Esophagus squamous epithelium (tissue), 5 donors: ENCODE measurements around the gene WFIKKN1. TPM values are rescaled to one million over a fixed set of nuclear protein-coding genes. Genes with fewer than 3 reads are reported as not detected.
A peak's percentile ranks its signal among the peaks of the same experiment; 100 is the strongest.

Experiments
- DNase-seq: peaks from one replicate; lab custom pipeline; 2025; lab: John Stamatoyannopoulos, UW
- H3K27ac ChIP-seq, 4 donors: fragments of 200-600 bp; sonication (generic); one replicate each; pipeline ENCODE4 v1.5.1; 2016 to 2019; ENCODE audit warnings: mild to moderate bottlenecking in 1 of 4
- H3K27me3 ChIP-seq, 4 donors: fragments of 200-600 bp; sonication (generic); 1 replicate in 3 of 4; 2 replicates in 1 of 4; pipeline versions ENCODE4 v1.5.1 to v1.6.0; 2017 to 2021; ENCODE audit warnings: antibody characterized with exemption in 1 of 4
- H3K36me3 ChIP-seq, 3 donors: fragments of 200-600 bp; sonication (generic); one replicate each; pipeline ENCODE4 v1.5.1; 2016 to 2019
- H3K4me1 ChIP-seq, 3 donors: fragments of 200-600 bp; sonication (generic); one replicate each; pipeline ENCODE4 v1.5.1; 2017 to 2019
- H3K4me3 ChIP-seq, 4 donors: fragments of 200-600 bp; sonication (generic); 1 replicate in 3 of 4; 2 replicates in 1 of 4; pipeline ENCODE4 v1.5.1; 2016 to 2019; ENCODE audit warnings: mild to moderate bottlenecking in 2 of 4, moderate library complexity in 1 of 4
- H3K9me3 ChIP-seq, 3 donors: fragments of 200-600 bp; sonication (generic); one replicate each; pipeline ENCODE4 v1.5.1; 2016 to 2019
- POLR2A ChIP-seq, 4 donors: fragments of 450-650 bp; IDR thresholded peaks; one replicate each; pipeline ENCODE4 v1.6.1; 2017; ENCODE audit warnings: antibody characterized with exemption in 4 of 4, mild to moderate bottlenecking in 4 of 4, moderate library complexity in 3 of 4
- WGBS, 2 donors: methylation state at CpG; one replicate each; pipeline ENCODE4 v1.1.5; 2018; 5-methylcytosine and 5-hydroxymethylcytosine counted together
- intact Hi-C: fragments of 100-400 bp; cut with DNase I; formaldehyde crosslinking; loops from one replicate; pipeline ENCODE4 v1.15.0; 2022
- total RNA-seq, 4 donors: library from RNA; depleted of rRNA; stranded (reverse); fragments of >200 nt; gene quantifications; one replicate each; pipeline ENCODE4 v1.1.0, GENCODE V29; 2016
- TF ChIP-seq, protein P1 (sequence below), 6 experiments: fragments of 450-650 bp in 4 of 6; fragments of 200-600 bp in 2 of 6; sonication (generic) in 2 of 6; IDR thresholded peaks; one replicate each; pipeline ENCODE4 v1.5.1; 2016 to 2019; ENCODE audit warnings: antibody characterized with exemption in 6 of 6, mild to moderate bottlenecking in 4 of 6, moderate library complexity in 4 of 6
- donor health status: DM: yes; HTN: yes; CAD: no.

The WFIKKN1 gene
- total RNA-seq, 4 donors from 2014 or later = under 0.01 to 1.8 (median 0.29) TPM

DNA sequence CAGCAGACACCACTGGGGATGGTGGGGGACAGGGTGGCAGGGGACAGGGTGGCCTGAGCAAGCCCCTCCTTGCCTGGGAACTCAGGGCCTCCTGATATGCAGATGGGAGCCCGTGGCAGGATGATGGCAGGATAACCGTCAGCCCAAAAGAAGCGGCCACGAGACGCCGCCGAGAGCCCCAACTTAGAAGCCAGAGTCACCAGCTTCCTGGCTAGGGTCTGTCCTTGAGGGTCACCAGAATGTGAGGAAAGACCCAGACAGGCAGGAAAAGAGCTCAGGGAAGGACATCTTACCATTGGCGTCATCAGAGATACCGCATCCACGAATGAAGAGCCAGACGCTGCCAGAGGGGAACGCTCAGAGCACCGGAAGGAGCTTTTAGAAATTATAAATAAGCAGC is 21.5 kb upstream of the WFIKKN1 start:
- intact Hi-C loops = no loop called here
- Histone ChIP-seq H3K4me1 (peaks cover 11 to 47% (median 12%) of the 10 kb centered on the region in 3 donors), H3K9me3 (no peaks in the 10 kb centered on the region), H3K36me3 (peaks cover 0 to 9% (median 4%) of the 10 kb centered on the region in 3 donors), H3K27ac (no peak overlapping the region), H3K27me3 (no peaks in the 10 kb centered on the region), H3K4me3 (no peak overlapping the region)
- TF ChIP-seq, protein P1, sequence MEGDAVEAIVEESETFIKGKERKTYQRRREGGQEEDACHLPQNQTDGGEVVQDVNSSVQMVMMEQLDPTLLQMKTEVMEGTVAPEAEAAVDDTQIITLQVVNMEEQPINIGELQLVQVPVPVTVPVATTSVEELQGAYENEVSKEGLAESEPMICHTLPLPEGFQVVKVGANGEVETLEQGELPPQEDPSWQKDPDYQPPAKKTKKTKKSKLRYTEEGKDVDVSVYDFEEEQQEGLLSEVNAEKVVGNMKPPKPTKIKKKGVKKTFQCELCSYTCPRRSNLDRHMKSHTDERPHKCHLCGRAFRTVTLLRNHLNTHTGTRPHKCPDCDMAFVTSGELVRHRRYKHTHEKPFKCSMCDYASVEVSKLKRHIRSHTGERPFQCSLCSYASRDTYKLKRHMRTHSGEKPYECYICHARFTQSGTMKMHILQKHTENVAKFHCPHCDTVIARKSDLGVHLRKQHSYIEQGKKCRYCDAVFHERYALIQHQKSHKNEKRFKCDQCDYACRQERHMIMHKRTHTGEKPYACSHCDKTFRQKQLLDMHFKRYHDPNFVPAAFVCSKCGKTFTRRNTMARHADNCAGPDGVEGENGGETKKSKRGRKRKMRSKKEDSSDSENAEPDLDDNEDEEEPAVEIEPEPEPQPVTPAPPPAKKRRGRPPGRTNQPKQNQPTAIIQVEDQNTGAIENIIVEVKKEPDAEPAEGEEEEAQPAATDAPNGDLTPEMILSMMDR (IDR thresholded peaks at IDR 0.05) = no peak
- TF ChIP-seq POLR2A (IDR thresholded peaks at IDR 0.05) = no peak
- DNase-seq = no peak
- WGBS, 2 donors = 88 to 93% methylated on average over 13 of the region's 13 CpGs

DNA sequence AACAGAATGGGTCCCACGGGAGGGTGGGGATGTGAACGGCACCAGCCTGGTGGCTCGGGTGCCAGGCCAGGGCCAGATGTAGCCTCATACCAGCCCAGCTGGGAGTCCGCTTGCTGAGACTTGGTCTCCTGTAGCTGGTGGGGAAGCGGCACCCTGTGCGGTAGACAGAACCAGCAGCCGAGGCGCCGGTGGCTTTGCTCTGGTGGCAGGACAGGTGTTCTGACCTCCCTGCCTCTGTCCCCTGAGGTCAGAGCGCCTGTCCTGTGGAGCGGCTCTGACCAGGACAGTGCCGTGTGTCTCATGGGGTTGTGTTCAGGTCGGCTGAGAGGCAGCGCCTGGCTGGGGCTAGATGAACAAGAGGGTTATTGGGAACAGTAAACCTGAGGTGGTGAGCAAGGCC is 20.8 kb upstream of the WFIKKN1 start:
- no peak for DNase-seq
- TF ChIP-seq POLR2A (IDR thresholded peaks at IDR 0.05) = no peak
- TF ChIP-seq, protein P1 (IDR thresholded peaks at IDR 0.05) = no peak

DNA sequence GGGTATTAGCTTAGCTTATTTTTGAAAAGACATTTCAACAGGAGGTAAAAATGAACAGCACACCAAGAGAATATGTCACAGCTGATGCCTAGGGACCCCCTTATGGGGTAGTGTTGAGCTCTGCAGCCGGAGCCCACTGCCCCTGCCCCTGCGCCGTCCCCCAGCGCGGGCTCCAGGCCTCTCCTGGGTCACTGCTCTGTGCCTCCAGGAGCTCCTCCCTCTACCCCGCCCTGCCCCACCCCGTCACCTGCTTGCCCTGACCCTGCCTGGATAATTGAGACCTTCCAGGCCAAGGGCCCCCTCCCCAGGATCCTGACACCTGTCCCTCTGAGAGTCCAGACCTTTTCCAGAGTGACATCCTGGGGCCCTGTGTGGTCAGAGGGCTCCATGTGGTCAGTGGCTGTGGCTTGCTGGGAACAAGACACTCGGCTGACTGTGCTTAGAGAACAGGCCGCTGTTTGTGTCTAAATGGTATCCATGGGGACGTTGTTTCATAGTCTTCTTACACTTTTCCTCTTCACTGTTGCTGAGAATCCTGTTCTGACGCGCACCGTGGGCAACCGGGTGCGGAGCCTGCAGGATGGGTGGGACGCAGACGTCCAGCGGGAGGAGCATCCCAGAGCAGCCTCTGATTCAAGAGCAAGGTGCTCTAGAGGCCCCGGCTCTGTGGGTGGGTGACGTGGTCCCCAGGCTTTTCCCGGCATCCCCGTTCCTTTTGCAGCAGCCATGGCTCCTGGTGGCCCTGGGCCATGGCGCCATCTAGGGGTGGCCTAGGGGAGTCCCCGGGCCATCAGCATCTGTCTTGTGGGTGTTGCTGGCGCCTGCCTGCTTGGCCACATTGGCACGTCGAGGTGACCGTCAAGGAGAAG is 20.0 kb upstream of the WFIKKN1 start:
- Histone ChIP-seq H3K9me3 (no peaks in the 10 kb centered on the region), H3K4me1 (peaks cover 11 to 47% (median 12%) of the 10 kb centered on the region in 3 donors), H3K36me3 (peaks cover 0 to 23% (median 0%) of the 10 kb centered on the region in 3 donors), H3K4me3 (no peak overlapping the region), H3K27me3 (no peaks in the 10 kb centered on the region), H3K27ac (peak overlapping the region in 2 of 4 donors; percentile 29 to 32)
- no peak for DNase-seq
- intact Hi-C loops = no loop called here
- TF ChIP-seq, protein P1 (IDR thresholded peaks at IDR 0.05) = peak; percentile 62 to 86 (median 71)
- TF ChIP-seq POLR2A (IDR thresholded peaks at IDR 0.05) = no peak
- WGBS, 2 donors = 37 to 47% methylated on average over 4 to 15 of the region's 28 CpGs

More for the DNA sequence above, 20.8 kb upstream of the WFIKKN1 start:
- H3K4me1 ChIP-seq = peaks cover 11 to 47% (median 12%) of the 10 kb centered on the region in 3 donors
- H3K27me3 ChIP-seq = no peaks in the 10 kb centered on the region
- H3K4me3 ChIP-seq = no peak overlapping the region
- peaks cover 0 to 15% (median under 1%) of the 10 kb centered on the region in 3 donors for H3K36me3 ChIP-seq
- 86 to 89% methylated on average over 7 to 9 of the region's 14 CpGs for whole genome bisulfite sequencing, 2 donors
- intact Hi-C loops = no loop called here
- no peak overlapping the region for H3K27ac ChIP-seq
- H3K9me3 ChIP-seq = no peaks in the 10 kb centered on the region

DNA sequence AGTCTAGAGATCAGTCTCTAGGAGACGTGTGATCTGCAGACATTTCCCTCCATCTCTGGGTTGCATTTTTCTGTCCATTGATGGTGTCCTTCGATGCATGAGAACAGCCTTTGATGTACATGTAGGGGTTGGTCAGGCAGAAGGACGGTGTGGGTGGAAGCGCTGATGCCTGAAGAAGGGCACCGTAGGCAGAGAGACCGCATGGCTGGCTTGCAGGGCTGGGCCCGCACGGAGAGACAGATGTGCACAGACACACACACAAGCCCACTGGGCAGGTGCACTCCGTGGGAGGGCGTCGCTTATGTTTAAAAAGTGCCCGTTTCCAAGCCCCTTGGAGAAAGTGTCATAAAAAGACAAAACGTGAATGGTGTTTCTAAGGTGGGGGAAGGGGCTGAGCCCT is 15.7 kb upstream of the WFIKKN1 start:
- H3K9me3 ChIP-seq = no peaks in the 10 kb centered on the region
- peaks cover 8 to 23% (median 11%) of the 10 kb centered on the region in 3 donors for H3K4me1 ChIP-seq
- H3K27ac ChIP-seq = no peak overlapping the region
- no peak for TF ChIP-seq POLR2A (IDR thresholded peaks at IDR 0.05)
- TF ChIP-seq, protein P1 (IDR thresholded peaks at IDR 0.05) = no peak
- H3K4me3 ChIP-seq = no peak overlapping the region
- 77 to 87% methylated on average over 4 to 9 of the region's 13 CpGs for WGBS, 2 donors
- no peaks in the 10 kb centered on the region for H3K27me3 ChIP-seq
- no peak for DNase-seq
- intact Hi-C loops = no loop called here
- peaks cover 0 to 41% (median 0%) of the 10 kb centered on the region in 3 donors for H3K36me3 ChIP-seq
